Measurements from ENCODE around the gene SMG6. TPM values are rescaled to one million over a fixed set of nuclear protein-coding genes. Genes with fewer than 3 reads are reported as not detected.

Gene SMG6
- total RNA-seq, 1 donor: 42.7 TPM

GRCh38 chr17:2233441-2233947 is 70.1 kb downstream of the SMG6 start:
- peak overlapping the region; percentile 56 for H3K4me2 ChIP-seq (ENCODE audit: insufficient read depth, low read length)
- H4K20me1 ChIP-seq (ENCODE audit: insufficient read depth, low read length): no peaks in the 10 kb centered on the region
- H3K4me1 ChIP-seq (ENCODE audit: insufficient read depth, low read length): peaks cover 72% of the 10 kb centered on the region
- H3K4me3 ChIP-seq (ENCODE audit: insufficient read depth, low read length): peak overlapping the region; percentile 3
- DNase-seq (ENCODE audit: insufficient read length, low spot score, missing footprints): peak; percentile 62
- H2AFZ ChIP-seq (ENCODE audit: low read length): no peak overlapping the region
- H3K79me2 ChIP-seq (ENCODE audit: insufficient read depth, low read length): peaks cover 16% of the 10 kb centered on the region
- TF ChIP-seq CTCF (IDR thresholded peaks at IDR 0.05; ENCODE audit: extremely low read depth, low read depth, low read length): no peak
- peaks cover 6% of the 10 kb centered on the region for H3K36me3 ChIP-seq (ENCODE audit: insufficient read depth, low read length)
- H3K27ac ChIP-seq (ENCODE audit: low read depth, low read length): peak overlapping the region; percentile 99
- H3K27me3 ChIP-seq (ENCODE audit: insufficient read depth, low read length): no peaks in the 10 kb centered on the region
- no peaks in the 10 kb centered on the region for H3K9me3 ChIP-seq (ENCODE audit: low read depth, low read length)

GRCh38 chr17:2232244-2232638 is 71.3 kb downstream of the SMG6 start:
- Histone ChIP-seq H3K4me1 (ENCODE audit: insufficient read depth, low read length) (peaks cover 63% of the 10 kb centered on the region), H2AFZ (ENCODE audit: low read length) (no peak overlapping the region), H3K36me3 (ENCODE audit: insufficient read depth, low read length) (peaks cover 6% of the 10 kb centered on the region), H3K9me3 (ENCODE audit: low read depth, low read length) (no peaks in the 10 kb centered on the region), H3K4me3 (ENCODE audit: insufficient read depth, low read length) (no peak overlapping the region), H4K20me1 (ENCODE audit: insufficient read depth, low read length) (no peaks in the 10 kb centered on the region), H3K27me3 (ENCODE audit: insufficient read depth, low read length) (no peaks in the 10 kb centered on the region), H3K27ac (ENCODE audit: low read depth, low read length) (peak overlapping the region; percentile 99), H3K79me2 (ENCODE audit: insufficient read depth, low read length) (peaks cover 16% of the 10 kb centered on the region), H3K4me2 (ENCODE audit: insufficient read depth, low read length) (peak overlapping the region; percentile 56)
- no peak for TF ChIP-seq CTCF (IDR thresholded peaks at IDR 0.05; ENCODE audit: extremely low read depth, low read depth, low read length)
- peak; percentile 36 for DNase-seq (ENCODE audit: insufficient read length, low spot score, missing footprints)

- DNase-seq (ENCODE audit: insufficient read length, low spot score, missing footprints): no peak
- Histone ChIP-seq H3K27ac (ENCODE audit: low read depth, low read length) (peak overlapping the region; percentile 99), H4K20me1 (ENCODE audit: insufficient read depth, low read length) (no peaks in the 10 kb centered on the region), H3K4me2 (ENCODE audit: insufficient read depth, low read length) (peak overlapping the region; percentile 33), H2AFZ (ENCODE audit: low read length) (no peak overlapping the region), H3K4me1 (ENCODE audit: insufficient read depth, low read length) (peaks cover 53% of the 10 kb centered on the region), H3K9me3 (ENCODE audit: low read depth, low read length) (no peaks in the 10 kb centered on the region), H3K27me3 (ENCODE audit: insufficient read depth, low read length) (no peaks in the 10 kb centered on the region), H3K4me3 (ENCODE audit: insufficient read depth, low read length) (peak overlapping the region; percentile 2), H3K79me2 (ENCODE audit: insufficient read depth, low read length) (peaks cover 16% of the 10 kb centered on the region), H3K36me3 (ENCODE audit: insufficient read depth, low read length) (peaks cover 6% of the 10 kb centered on the region)
- no peak for TF ChIP-seq CTCF (IDR thresholded peaks at IDR 0.05; ENCODE audit: extremely low read depth, low read depth, low read length)
Measured at GRCh38 chr17:2230877-2231276, 72.7 kb downstream of the SMG6 start.

- Histone ChIP-seq H4K20me1 (ENCODE audit: insufficient read depth, low read length) (no peaks in the 10 kb centered on the region), H3K4me3 (ENCODE audit: insufficient read depth, low read length) (no peak overlapping the region), H3K4me2 (ENCODE audit: insufficient read depth, low read length) (no peak overlapping the region), H3K9me3 (ENCODE audit: low read depth, low read length) (no peaks in the 10 kb centered on the region), H2AFZ (ENCODE audit: low read length) (no peak overlapping the region), H3K79me2 (ENCODE audit: insufficient read depth, low read length) (peaks cover 16% of the 10 kb centered on the region), H3K27me3 (ENCODE audit: insufficient read depth, low read length) (no peaks in the 10 kb centered on the region), H3K27ac (ENCODE audit: low read depth, low read length) (peak overlapping the region; percentile 2), H3K4me1 (ENCODE audit: insufficient read depth, low read length) (peaks cover 39% of the 10 kb centered on the region), H3K36me3 (ENCODE audit: insufficient read depth, low read length) (no peaks in the 10 kb centered on the region)
- TF ChIP-seq CTCF (IDR thresholded peaks at IDR 0.05; ENCODE audit: extremely low read depth, low read depth, low read length): no peak
- no peak for DNase-seq (ENCODE audit: insufficient read length, low spot score, missing footprints)
Measured at GRCh38 chr17:2227025-2227699, 76.4 kb downstream of the SMG6 start.

Measured in osteoblast (primary cell).